Measurements from ENCODE around the gene UBAP2L.

UBAP2L gene

GRCh38 chr1:154220071-154220969 is at the start of gene UBAP2L:
TSS of gene UBAP2L (plus strand) at chr1:154220955. CDS start at chr1:154225124, 4,169 bp downstream.
- peak; percentile 94 for DNase-seq (ENCODE audit: low spot score)

- DNase-seq (ENCODE audit: low spot score), result no peak
Measured at GRCh38 chr1:154171223-154171583, 49.6 kb upstream of the UBAP2L start.

- no peak for DNase-seq (ENCODE audit: low spot score)
Measured at GRCh38 chr1:154171880-154172279, 48.9 kb upstream of the UBAP2L start.

- DNase-seq (ENCODE audit: low spot score), result no peak
Measured at GRCh38 chr1:154174654-154175053, 46.1 kb upstream of the UBAP2L start.

GRCh38 chr1:154176337-154176736 is 44.4 kb upstream of the UBAP2L start:
- DNase-seq (ENCODE audit: low spot score), result peak; percentile 78

GRCh38 chr1:154178013-154178412 is 42.7 kb upstream of the UBAP2L start:
- no peak for DNase-seq (ENCODE audit: low spot score)

GRCh38 chr1:154178911-154179811 is 41.6 kb upstream of the UBAP2L start:
- no peak for DNase-seq (ENCODE audit: low spot score)

GRCh38 chr1:154179946-154180687 is 40.6 kb upstream of the UBAP2L start:
- DNase-seq (ENCODE audit: low spot score), result no peak

GRCh38 chr1:154181944-154182343 is 38.8 kb upstream of the UBAP2L start:
- DNase-seq (ENCODE audit: low spot score), result no peak

- DNase-seq (ENCODE audit: low spot score), result peak; percentile 63
Measured at GRCh38 chr1:154182344-154183045, 38.3 kb upstream of the UBAP2L start.

GRCh38 chr1:154183046-154183915 is 37.5 kb upstream of the UBAP2L start:
- peak; percentile 100 for DNase-seq (ENCODE audit: low spot score)

GRCh38 chr1:154186177-154186576 is 34.6 kb upstream of the UBAP2L start:
- peak; percentile 57 for DNase-seq (ENCODE audit: low spot score)

GRCh38 chr1:154186852-154187501 is 33.8 kb upstream of the UBAP2L start:
- DNase-seq (ENCODE audit: low spot score), result no peak

GRCh38 chr1:154190550-154190949 is 30.2 kb upstream of the UBAP2L start:
- no peak for DNase-seq (ENCODE audit: low spot score)

GRCh38 chr1:154191990-154192461 is 28.7 kb upstream of the UBAP2L start, which contains the start of gene TPM3:
TSS of gene TPM3 (minus strand) at chr1:154192100. CDS start at chr1:154192018, 82 bp downstream.
- no peak for DNase-seq (ENCODE audit: low spot score)

GRCh38 chr1:154192476-154192875 is 28.3 kb upstream of the UBAP2L start:
- DNase-seq (ENCODE audit: low spot score), result no peak

- no peak for DNase-seq (ENCODE audit: low spot score)
Measured at GRCh38 chr1:154193821-154194220, 26.9 kb upstream of the UBAP2L start.

GRCh38 chr1:154198756-154199562 is 21.8 kb upstream of the UBAP2L start:
- DNase-seq (ENCODE audit: low spot score), result peak; percentile 74

GRCh38 chr1:154199563-154199879 is 21.2 kb upstream of the UBAP2L start:
- DNase-seq (ENCODE audit: low spot score), result no peak

Data from COLO829 (cell line).